OCI-LY3 (cell line): ENCODE measurements around the gene GRIP2.

Experiments used
- H2AFZ ChIP-seq: fragments of 200-600, 300-600 bp; shearing (Covaris generic); 2 replicates; pipeline ENCODE4 v1.6.0; 2014; ENCODE audit warnings: antibody characterized with exemption, low read depth, low read length
- H3K27ac ChIP-seq: fragments of 200-600, 300-600 bp; sonication (generic); 2 replicates; pipeline ENCODE4 v1.5.1; 2014; ENCODE audit warnings: mild to moderate bottlenecking, low read length, moderate library complexity, mixed read lengths
- H3K27me3 ChIP-seq: fragments of 200-600, 300-600 bp; sonication (generic); 2 replicates; pipeline ENCODE4 v1.6.1; 2014; ENCODE audit warnings: low read depth, low read length, mixed read lengths
- H3K36me3 ChIP-seq: fragments of 200-600, 300-600 bp; sonication (generic); replicated peaks from 2 replicates; pipeline ENCODE3; 2014; ENCODE audit warnings: low read depth, low read length, mixed read lengths
- H3K4me1 ChIP-seq: fragments of 300-600, 200-600 bp; sonication (generic); 2 replicates; pipeline ENCODE4 v1.6.1; 2014; ENCODE audit warnings: low read length, mixed read lengths
- H3K4me2 ChIP-seq: fragments of 200-600, 300-600 bp; sonication (generic); 2 replicates; pipeline ENCODE4 v1.6.1; 2014; ENCODE audit warnings: low read length, mixed read lengths
- H3K4me3 ChIP-seq: fragments of 300-600, 200-600 bp; sonication (generic); 2 replicates; pipeline ENCODE4 v1.5.1; 2014; ENCODE audit warnings: antibody characterized with exemption, mild to moderate bottlenecking, low read length, moderate library complexity
- H3K79me2 ChIP-seq: fragments of 300-600, 200-600 bp; shearing (Covaris generic); 2 replicates; pipeline ENCODE4 v1.6.1; 2014; ENCODE audit warnings: mild to moderate bottlenecking, low read length, mixed read lengths
- H3K9ac ChIP-seq: fragments of 300-600, 200-600 bp; shearing (Covaris generic); 2 replicates; pipeline ENCODE4 v1.6.0; 2014; ENCODE audit warnings: mild to moderate bottlenecking, low read length, moderate library complexity
- H3K9me3 ChIP-seq: fragments of 200-600, 300-600 bp; shearing (Covaris generic); 2 replicates; pipeline ENCODE4 v1.6.1; 2014; ENCODE audit warnings: low read length, mixed read lengths; ENCODE audit not compliant: insufficient read depth
- H4K20me1 ChIP-seq: fragments of 200-600, 300-600 bp; sonication (generic); 2 replicates; pipeline ENCODE4 v1.6.1; 2016; ENCODE audit warnings: low read length, mixed read lengths; ENCODE audit not compliant: insufficient read depth
- CTCF ChIP-seq: fragments of 200-600, 300-600 bp; sonication (generic); IDR thresholded peaks from 2 replicates; pipeline ENCODE4 v1.5.1; 2014; ENCODE audit warnings: antibody characterized with exemption, low read length, low read depth
- EZH2phosphoT487 ChIP-seq: fragments of 200-600 bp; shearing (Covaris generic); IDR thresholded peaks from 2 replicates; pipeline ENCODE4 v1.6.1; 2018; ENCODE audit warnings: antibody characterized with exemption, mixed run types, low read depth

Gene GRIP2

DNA sequence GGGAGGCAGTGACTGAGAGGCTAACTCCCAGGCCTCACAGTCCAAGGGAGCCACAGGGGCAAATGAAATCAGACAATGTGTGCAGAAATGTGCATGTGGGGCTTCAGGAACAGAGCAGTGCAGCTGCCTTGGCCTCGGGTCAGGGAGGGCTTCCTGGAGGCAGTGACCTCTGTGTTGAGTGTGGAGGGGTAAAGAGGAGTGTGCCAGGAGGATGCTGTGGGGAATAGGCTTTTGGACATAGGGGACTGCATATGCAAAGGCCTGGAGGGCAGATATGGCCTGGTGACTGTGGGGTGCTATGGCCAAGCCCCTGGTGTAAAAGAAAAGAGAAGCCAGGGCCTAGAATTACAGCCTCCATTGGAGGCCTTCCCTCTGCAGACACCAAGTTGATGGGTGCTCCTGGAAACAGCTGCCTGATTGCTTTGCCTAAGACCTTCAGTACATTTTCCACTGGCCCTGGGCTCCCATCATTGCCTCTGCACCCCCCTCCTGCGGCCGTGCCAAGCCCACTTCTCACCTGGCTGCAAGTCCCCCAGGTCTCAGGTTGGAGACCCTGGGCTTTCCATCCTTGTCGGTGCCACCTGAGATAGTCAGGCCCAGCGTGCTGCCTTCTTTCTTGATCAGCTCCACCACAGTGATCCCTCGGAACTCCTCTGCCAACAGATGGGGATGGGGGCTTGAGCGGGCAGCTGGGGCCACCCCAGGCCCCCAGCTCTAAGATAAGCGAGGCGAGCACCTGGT is 15.1 kb downstream of the GRIP2 start:
- Histone ChIP-seq H3K36me3 (no peaks in the 10 kb centered on the region), H3K79me2 (no peaks in the 10 kb centered on the region), H3K27ac (no peak overlapping the region), H3K4me1 (no peaks in the 10 kb centered on the region), H3K4me2 (no peak overlapping the region), H2AFZ (no peak overlapping the region), H4K20me1 (no peaks in the 10 kb centered on the region), H3K27me3 (peaks cover 26% of the 10 kb centered on the region), H3K9ac (no peak overlapping the region), H3K9me3 (no peaks in the 10 kb centered on the region), H3K4me3 (no peak overlapping the region)
- TF ChIP-seq EZH2phosphoT487 (no peak), CTCF (no peak)

DNA sequence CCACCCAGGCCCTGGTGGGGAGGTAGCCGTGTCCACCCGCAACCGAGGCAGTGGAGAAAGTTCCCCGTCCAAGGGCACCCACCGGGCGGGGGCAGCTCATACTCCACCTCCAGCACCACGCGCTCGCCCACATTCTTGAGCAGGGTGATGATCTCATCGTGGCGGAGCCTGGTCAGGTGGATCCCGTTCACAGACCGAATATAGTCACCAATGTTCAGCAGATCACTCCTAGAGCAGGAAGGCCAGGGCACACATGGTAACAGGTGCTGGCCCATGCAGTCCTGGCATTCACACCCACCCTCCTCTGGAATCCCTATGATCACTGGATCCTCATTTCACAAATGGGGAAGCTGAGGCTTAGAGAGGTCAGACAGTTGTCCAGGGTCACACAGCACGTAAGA is 15.8 kb downstream of the GRIP2 start:
- peaks cover 21% of the 10 kb centered on the region for H3K27me3 ChIP-seq
- H3K4me1 ChIP-seq: no peaks in the 10 kb centered on the region
- no peak overlapping the region for H3K4me2 ChIP-seq
- H3K9ac ChIP-seq: no peak overlapping the region
- no peak overlapping the region for H2AFZ ChIP-seq
- no peaks in the 10 kb centered on the region for H3K9me3 ChIP-seq
- no peaks in the 10 kb centered on the region for H3K79me2 ChIP-seq
- H3K4me3 ChIP-seq: no peak overlapping the region
- H3K27ac ChIP-seq: no peak overlapping the region
- H4K20me1 ChIP-seq: no peaks in the 10 kb centered on the region
- no peaks in the 10 kb centered on the region for H3K36me3 ChIP-seq
- TF ChIP-seq CTCF: no peak
- TF ChIP-seq EZH2phosphoT487: no peak

GRCh38 chr3:14523792-14524191 is 16.4 kb downstream of the GRIP2 start:
- Histone ChIP-seq H3K4me1 (no peaks in the 10 kb centered on the region), H3K79me2 (no peaks in the 10 kb centered on the region), H3K4me2 (no peak overlapping the region), H2AFZ (no peak overlapping the region), H4K20me1 (no peaks in the 10 kb centered on the region), H3K36me3 (no peaks in the 10 kb centered on the region), H3K4me3 (no peak overlapping the region), H3K9ac (no peak overlapping the region), H3K27ac (no peak overlapping the region), H3K27me3 (peaks cover 21% of the 10 kb centered on the region), H3K9me3 (no peaks in the 10 kb centered on the region)
- TF ChIP-seq EZH2phosphoT487 (no peak), CTCF (no peak)

- Histone ChIP-seq H3K9me3 (no peaks in the 10 kb centered on the region), H2AFZ (no peak overlapping the region), H3K4me2 (no peak overlapping the region), H3K27me3 (peaks cover 11% of the 10 kb centered on the region), H4K20me1 (no peaks in the 10 kb centered on the region), H3K4me1 (no peaks in the 10 kb centered on the region), H3K9ac (no peak overlapping the region), H3K36me3 (no peaks in the 10 kb centered on the region), H3K27ac (no peak overlapping the region), H3K79me2 (no peaks in the 10 kb centered on the region), H3K4me3 (no peak overlapping the region)
- TF ChIP-seq CTCF (no peak), EZH2phosphoT487 (no peak)
Observed at GRCh38 chr3:14522768-14523167, 17.4 kb downstream of the GRIP2 start.
